ENCODE results near the gene DCLK2. TPM values are rescaled to one million over a fixed set of nuclear protein-coding genes. Genes with fewer than 3 reads are reported as not detected.

DCLK2 gene
- total and polyA plus RNA-seq, 9 donors: 4.4 to 9.8 (median 7.2) TPM

DNA sequence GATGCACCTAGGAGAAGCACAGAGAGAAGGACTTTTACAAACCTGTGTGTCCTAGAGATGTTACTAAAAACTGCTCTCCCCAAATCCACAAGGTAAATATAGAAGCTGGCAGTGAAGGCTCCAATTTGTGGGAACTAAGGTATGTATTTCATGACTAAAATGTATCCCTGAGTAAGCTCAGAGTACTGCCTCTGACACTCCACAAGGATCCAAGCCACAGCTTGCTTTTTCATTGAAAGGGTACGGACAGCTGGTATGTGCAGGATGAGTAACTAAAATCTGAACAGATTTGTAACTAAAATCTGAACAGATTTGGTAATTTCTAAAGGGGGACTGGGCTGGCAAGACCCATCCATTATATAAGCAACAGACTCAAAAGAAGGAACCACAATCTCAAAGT, 187.6 kb downstream of the DCLK2 start:
- Histone ChIP-seq H3K4me1 (ENCODE audit: insufficient read depth) (no peaks in the 10 kb centered on the region), H3K9me3 (no peaks in the 10 kb centered on the region), H3K36me3 (no peaks in the 10 kb centered on the region), H3K27ac (no peak overlapping the region), H3K4me3 (no peak overlapping the region), H3K27me3 (no peaks in the 10 kb centered on the region)
- TF ChIP-seq POLR2A (IDR thresholded peaks at IDR 0.05) (no peak), EP300 (IDR thresholded peaks at IDR 0.05) (no peak)
- TF ChIP-seq, protein P1, sequence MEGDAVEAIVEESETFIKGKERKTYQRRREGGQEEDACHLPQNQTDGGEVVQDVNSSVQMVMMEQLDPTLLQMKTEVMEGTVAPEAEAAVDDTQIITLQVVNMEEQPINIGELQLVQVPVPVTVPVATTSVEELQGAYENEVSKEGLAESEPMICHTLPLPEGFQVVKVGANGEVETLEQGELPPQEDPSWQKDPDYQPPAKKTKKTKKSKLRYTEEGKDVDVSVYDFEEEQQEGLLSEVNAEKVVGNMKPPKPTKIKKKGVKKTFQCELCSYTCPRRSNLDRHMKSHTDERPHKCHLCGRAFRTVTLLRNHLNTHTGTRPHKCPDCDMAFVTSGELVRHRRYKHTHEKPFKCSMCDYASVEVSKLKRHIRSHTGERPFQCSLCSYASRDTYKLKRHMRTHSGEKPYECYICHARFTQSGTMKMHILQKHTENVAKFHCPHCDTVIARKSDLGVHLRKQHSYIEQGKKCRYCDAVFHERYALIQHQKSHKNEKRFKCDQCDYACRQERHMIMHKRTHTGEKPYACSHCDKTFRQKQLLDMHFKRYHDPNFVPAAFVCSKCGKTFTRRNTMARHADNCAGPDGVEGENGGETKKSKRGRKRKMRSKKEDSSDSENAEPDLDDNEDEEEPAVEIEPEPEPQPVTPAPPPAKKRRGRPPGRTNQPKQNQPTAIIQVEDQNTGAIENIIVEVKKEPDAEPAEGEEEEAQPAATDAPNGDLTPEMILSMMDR (IDR thresholded peaks at IDR 0.05): no peak
- DNase-seq: no peak
- intact Hi-C loops (cut with DNase I): no loop called here
- WGBS, 3 donors: 97 to 100% (median 97%) methylated on average over 1 of the region's 1 CpG

DNA sequence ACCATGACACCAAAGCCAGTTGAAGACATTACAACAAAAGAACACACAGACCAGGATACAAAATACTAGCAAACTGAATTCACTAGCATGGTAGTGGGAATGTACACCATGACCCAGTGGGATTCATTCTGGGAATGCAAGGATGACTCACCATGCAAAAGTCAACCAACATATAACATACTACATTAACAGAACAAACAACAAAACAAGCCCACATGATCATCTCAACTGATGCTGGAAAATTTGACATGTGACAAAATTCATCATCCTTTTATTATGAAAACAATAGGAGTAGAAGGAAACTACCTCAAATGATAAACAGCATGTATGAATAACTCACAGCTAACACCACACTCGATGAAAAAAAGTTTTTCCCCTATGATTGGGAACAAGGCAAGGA, 190.2 kb downstream of the DCLK2 start:
- Histone ChIP-seq H3K27me3 (no peaks in the 10 kb centered on the region), H3K4me1 (ENCODE audit: insufficient read depth) (no peaks in the 10 kb centered on the region), H3K36me3 (no peaks in the 10 kb centered on the region), H3K4me3 (no peak overlapping the region), H3K27ac (no peak overlapping the region), H3K9me3 (no peaks in the 10 kb centered on the region)
- DNase-seq: no peak
- 84 to 85% (median 84%) methylated on average over 1 of the region's 1 CpG for WGBS, 3 donors
- intact Hi-C loops (cut with DNase I): no loop called here
- no peak for TF ChIP-seq EP300 (IDR thresholded peaks at IDR 0.05)
- TF ChIP-seq, protein P1 (IDR thresholded peaks at IDR 0.05): no peak

DNA sequence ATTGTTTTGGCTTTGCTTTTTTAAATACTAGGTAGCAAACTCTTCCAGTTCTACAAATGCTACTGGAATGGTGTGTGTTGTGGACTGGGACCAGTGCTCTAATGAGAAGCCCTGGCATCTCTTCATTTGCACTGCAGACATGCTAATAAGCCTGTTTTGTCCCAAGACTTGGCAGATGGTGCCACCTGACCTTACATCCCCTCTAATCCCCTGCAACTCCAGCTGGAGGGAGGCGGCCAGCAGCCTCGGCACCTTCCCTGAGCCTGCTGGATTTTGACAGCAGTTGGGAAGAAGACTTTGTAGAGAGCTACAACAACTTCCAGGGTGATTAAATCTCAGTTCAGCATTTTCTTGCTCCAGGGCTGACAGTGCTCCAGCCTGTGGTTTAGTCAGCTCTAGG, 200.0 kb downstream of the DCLK2 start:
- Histone ChIP-seq H3K27ac (no peak overlapping the region), H3K9me3 (no peaks in the 10 kb centered on the region), H3K36me3 (no peaks in the 10 kb centered on the region), H3K4me3 (no peak overlapping the region), H3K27me3 (no peaks in the 10 kb centered on the region), H3K4me1 (ENCODE audit: insufficient read depth) (no peaks in the 10 kb centered on the region)
- 94 to 100% (median 100%) methylated on average over 2 of the region's 2 CpGs for WGBS, 3 donors
- TF ChIP-seq, protein P1 (IDR thresholded peaks at IDR 0.05): no peak
- no peak for TF ChIP-seq EP300 (IDR thresholded peaks at IDR 0.05)
- TF ChIP-seq POLR2A (IDR thresholded peaks at IDR 0.05): no peak
- intact Hi-C loops (cut with DNase I): no loop called here
- DNase-seq: no peak

DNA sequence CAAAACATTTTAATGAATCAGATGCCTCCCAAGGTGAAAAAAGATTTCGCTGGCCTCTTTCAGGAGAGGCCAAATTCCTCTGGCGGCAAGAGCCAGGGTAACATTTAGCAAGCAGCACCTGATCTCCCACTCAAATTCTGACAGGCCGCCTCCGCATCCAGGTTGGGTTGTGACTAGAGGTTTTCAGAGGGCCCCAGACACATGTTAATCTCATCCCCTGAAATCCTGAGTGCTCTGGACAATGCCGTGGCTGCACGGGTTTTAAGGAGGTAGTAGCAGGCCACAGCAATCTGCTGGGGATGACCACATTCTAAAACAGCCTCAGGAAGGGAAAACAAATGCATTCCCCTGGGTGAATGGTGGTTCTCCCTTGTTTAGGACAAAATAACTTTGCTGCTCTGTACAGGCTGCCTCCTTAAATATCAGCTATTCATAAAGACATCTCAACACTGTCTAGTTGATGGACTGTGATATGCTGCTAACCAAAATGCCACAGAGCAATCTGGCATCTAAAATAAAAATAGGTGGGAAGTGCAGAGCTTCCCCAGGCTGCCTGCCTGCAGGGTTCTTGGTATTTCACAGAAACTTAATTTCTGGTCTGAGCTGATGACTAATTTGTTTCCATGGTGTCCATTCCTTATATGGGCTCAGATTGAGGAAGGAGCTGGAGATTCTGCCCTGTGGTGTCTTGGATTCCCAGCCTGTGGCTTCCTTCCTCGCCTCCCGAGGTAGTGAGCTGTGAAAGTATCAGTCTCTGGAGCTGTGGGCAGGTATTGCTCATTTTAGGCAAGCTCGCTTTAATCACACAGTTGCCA, 202.0 kb downstream of the DCLK2 start:
- TF ChIP-seq, protein P1 (IDR thresholded peaks at IDR 0.05): no peak
- TF ChIP-seq POLR2A (IDR thresholded peaks at IDR 0.05) (no peak), EP300 (IDR thresholded peaks at IDR 0.05) (no peak)
- no peaks in the 10 kb centered on the region for H3K9me3 ChIP-seq
- no peak overlapping the region for H3K27ac ChIP-seq
- intact Hi-C loops (cut with DNase I): no loop called here
- WGBS, 3 donors: 30 to 38% (median 34%) methylated on average over 9 of the region's 9 CpGs
- no peak overlapping the region for H3K4me3 ChIP-seq
- no peaks in the 10 kb centered on the region for H3K27me3 ChIP-seq
- no peaks in the 10 kb centered on the region for H3K36me3 ChIP-seq
- no peaks in the 10 kb centered on the region for H3K4me1 ChIP-seq (ENCODE audit: insufficient read depth)
- DNase-seq: no peak

All from ovary (tissue), 9 donors.